GM21619 (cell line): ENCODE results near the gene RNF212B.
"Not testable (repeated sequence)": the region's sequence is repeated elsewhere in the genome, so short reads cannot be mapped to it uniquely, and the experiment has no call there.

Source experiments
- ATAC-seq: cut with Tn5 transposase; IDR thresholded peaks from one replicate; pipeline ENCODE4 v1.9.1; 2021; ENCODE audit not compliant: unreplicated experiment

RNF212B gene

GRCh38 chr14:23242076-23242475 is 4.3 kb downstream of the RNF212B start:
- no peak for ATAC-seq

GRCh38 chr14:23243066-23243465 is 5.3 kb downstream of the RNF212B start:
- ATAC-seq: no peak

GRCh38 chr14:23245282-23245681 is 7.5 kb downstream of the RNF212B start:
- no peak for ATAC-seq

DNA sequence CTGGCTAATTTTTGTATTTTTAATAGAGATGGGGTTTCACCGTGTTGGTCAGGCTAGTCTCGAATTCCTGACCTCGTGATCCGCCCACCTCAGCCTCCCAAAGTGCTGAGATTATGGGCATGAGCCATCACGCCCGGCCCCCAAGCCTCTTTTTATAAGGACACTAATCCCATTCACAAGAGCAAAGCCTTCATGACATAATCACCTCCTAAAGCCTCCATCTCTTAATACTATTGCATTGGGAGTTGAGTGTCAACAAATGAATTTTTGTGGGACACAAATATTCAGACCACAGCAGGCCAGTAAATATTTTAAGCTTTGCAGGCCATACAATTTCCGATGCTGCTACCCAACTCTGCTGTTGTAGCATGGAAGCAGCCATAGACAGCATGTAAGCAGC is 10.9 kb downstream of the RNF212B start:
- no peak for ATAC-seq

- ATAC-seq: no peak
Observed at GRCh38 chr14:23249824-23250223, 12.1 kb downstream of the RNF212B start.

DNA sequence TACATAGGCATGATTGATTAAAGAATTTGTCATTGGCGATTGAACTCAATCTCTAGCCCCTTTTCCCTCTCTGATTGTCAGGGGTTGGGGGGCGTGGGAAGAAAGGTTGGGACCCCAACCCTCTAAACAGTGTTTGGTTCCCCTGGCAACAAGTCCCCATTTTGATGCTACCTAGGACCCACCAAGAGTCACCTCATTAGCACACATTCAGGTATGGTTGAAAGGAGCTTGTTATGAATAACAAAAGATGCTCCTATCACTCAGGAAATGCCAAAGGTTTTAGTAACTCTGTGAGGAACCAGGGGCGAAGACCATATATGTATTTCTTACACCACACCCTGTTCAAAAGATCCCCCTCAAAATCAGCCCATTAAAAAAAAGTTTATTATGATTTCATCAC is 14.3 kb downstream of the RNF212B start:
- ATAC-seq: no peak

- no peak for ATAC-seq
Observed at GRCh38 chr14:23252420-23253333, 14.9 kb downstream of the RNF212B start.

DNA sequence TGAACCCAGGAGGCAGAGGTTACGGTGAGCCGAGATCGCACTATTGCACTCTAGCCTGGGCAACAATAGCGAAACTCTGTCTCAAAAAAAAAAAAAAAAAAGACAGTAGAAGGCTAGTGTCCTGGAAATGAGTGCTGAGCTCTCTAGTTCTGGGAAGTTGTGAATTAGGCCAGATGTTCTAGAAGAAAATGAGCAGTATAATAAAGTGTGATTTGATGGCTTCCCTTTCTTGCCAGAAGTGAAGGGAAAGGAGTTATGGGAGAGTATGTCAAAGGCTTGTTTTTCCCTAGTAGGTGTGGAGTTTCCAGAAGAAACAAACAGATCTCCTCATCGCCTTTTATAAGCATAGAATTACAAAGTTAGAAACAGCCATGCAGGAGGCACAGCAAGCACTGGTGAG is 20.5 kb downstream of the RNF212B start:
- no peak for ATAC-seq

DNA sequence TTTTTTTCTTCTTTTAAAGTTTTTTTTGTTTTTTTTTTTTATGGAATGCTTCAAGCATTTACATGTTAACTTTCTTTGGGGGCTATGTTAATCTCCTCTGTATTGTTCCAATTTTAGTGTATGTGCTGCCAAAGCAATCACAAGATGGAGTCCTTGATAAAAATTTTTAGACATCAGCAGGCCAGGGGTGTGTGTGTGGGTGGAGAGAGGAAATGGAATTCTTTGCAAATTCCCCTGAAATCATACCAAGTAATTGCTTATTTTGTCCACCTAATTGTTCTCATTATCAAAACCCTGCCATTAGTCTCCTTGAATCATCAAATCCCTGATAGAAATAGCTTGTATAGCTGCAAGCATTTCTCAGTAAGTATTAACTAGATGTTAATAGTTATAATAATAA is 21.7 kb downstream of the RNF212B start:
- no peak for ATAC-seq

- not testable (repeated sequence) for ATAC-seq
Observed at GRCh38 chr14:23260849-23261248, 23.1 kb downstream of the RNF212B start.

DNA sequence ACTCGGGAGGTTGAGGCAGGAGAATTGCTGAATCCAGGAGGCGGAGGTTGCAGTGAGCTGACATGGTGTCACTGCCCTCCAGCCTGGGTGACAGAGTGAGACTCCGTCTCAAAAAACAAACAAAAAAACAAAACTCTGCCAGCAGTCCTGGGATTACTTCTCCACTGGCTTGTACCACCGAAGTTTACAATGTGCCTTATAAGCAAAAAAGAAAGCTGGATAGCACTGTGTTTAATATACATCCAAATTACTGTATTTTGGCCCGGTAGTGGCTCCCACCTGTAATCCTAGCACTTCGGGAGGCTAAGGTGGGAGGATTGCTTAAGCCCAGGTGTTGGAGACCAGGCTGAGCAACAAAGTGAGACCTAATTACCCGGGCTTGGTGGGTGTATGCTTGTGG is 31.5 kb downstream of the RNF212B start:
- no peak for ATAC-seq

DNA sequence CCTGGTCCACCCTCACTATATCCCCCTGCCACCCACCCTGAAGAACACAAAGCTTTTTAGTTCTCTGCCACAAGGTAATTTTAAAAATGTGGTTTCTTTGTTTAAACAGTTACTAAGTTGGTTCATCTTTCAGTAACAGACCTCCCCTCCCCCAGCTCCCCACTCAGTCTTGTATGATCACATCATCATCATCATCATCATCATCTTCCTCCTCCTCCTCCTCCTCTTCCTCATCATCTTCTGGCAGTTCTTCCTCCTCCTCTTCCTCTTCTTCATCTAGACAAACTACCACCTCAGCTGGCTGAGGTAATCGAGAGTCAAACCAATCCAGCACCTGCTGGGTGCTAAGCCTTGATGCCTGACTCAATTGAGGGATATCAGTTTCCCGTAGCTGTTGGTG is 37.7 kb downstream of the RNF212B start:
- no peak for ATAC-seq

DNA sequence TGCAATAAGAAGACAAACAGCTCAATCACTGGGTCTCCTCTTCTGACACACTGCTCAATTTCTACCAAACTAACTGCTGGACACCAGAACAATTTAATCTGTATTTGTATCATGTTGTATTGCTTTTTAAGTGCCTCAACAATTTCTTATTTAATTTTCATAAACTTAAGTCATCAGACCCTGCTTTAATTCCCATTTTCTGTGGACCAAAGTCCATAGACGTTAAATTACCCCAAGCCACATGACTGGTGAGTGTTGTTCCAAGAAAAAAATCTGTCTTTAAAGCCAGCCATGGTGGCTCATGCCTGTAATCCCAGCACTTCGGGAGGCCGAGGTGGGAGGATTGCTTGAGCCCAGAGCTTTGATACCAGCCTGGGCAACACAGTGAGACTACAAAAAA is 39.5 kb downstream of the RNF212B start:
- ATAC-seq: no peak

DNA sequence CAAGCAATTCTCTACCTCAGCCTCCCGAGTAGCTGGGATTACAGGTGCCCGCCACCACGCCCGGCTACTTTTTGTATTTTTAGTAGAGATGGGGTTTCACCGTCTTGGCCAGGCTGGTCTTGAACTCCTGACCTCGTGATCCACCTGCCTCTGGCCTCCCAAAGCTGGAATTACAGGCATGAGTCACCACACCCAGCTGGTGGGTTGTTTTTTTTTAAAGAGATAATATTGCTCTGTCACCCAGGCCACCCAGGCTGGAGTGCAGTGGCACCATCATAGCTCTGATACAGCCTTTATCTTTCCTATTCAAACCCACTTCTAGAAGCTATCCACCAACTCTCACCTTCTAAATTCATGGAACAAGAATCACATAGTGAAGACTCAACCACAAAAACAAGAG is 40.2 kb downstream of the RNF212B start:
- not testable (repeated sequence) for ATAC-seq

DNA sequence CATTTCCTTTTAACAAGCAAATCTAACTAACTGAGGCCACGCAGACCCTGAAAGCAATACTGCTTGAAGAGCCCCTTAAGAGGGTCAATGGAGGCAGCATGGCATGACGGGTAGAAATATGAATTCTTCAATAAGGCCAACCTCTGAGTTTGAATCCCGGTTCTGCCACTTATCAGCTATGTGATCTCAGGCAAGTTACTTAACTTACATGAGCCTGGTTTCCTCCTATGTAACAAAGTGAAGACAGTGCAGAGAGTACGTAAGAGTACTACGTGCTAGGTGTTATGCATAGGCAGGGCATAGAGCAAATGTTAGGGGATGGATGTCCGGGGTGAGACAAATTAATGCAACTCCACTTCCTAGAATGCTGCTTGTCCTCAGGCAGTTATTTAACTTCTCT is 43.5 kb downstream of the RNF212B start:
- no peak for ATAC-seq

- no peak for ATAC-seq
Observed at GRCh38 chr14:23284654-23285529, 47.2 kb downstream of the RNF212B start.

DNA sequence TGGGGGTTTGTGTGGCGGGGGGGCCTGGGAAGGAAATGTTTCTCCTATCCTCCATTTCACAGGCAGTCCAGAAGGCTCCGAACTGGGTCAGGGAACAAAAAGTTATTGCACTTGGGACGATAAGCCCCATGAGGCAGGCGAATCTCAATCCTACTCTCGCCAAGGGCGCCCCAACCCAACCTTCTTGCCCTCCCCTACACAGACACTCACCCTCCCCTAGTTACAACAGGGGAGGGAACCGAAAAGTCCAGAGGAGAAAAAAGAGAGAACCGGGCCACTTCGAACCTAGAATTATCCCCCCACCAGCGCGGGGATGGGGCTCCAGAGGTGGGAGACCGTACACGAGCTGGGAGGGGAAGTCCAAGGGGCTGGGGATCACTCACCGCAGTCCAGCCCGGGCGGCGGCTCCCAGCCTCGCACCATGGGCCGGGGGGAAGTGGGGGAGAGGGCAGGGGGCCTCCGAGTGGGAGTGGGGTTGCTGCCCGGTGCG is 47.8 kb downstream of the RNF212B start:
- peak; percentile 20 for ATAC-seq

GRCh38 chr14:23286020-23286901 is 48.5 kb downstream of the RNF212B start, which contains the start of gene HOMEZ:
Gene HOMEZ (minus strand): TSS chr14:23286132. CDS start chr14:23285952, 180 bp downstream.
- ATAC-seq: peak; percentile 96

- no peak for ATAC-seq
Observed at GRCh38 chr14:23286902-23287479, 49.3 kb downstream of the RNF212B start.
